HCT116 (cell line): Measurements from ENCODE around the gene NFS1. TPM values are rescaled to one million over a fixed set of nuclear protein-coding genes. Genes with fewer than 3 reads are reported as not detected.

Source experiments
- ATAC-seq: fragments of 200-7000 bp; cut with Tn5 transposase; 2 replicates; pipeline ENCODE4 v1.9.1; 2020; ENCODE audit warnings: mild to moderate bottlenecking, moderate library complexity
- BruUV-seq: library from RNA; stranded (reverse); fragments of 400-500 nt; replicated peaks from 2 replicates; lab custom pipeline; 2021; lab: Mats Ljungman, UMichigan
- CTCF ChIA-PET: fragments of 300-600 bp; sonication (Branson Sonifier 250); formaldehyde crosslinking; loops from one replicate; lab custom pipeline; 2021; ENCODE audit warnings: antibody characterized with exemption; lab: Charles Lee
- POLR2A ChIA-PET: fragments of 300-600, 350-600 bp; sonication (Branson Sonifier 250); formaldehyde crosslinking; loops from one replicate; lab custom pipeline; 2021; ENCODE audit warnings: antibody characterized with exemption; lab: Charles Lee
- RAD21 ChIA-PET, 2 experiments: fragments of 300-600 bp; sonication (Branson Sonifier 250); formaldehyde crosslinking; loops; one replicate each; lab custom pipeline; 2023; ENCODE audit warnings: low total read pairs in 2 of 2; ENCODE audit not compliant: uncharacterized antibody in 2 of 2, unreplicated experiment in 2 of 2, low non-redundant PET in 1 of 2; lab: Charles Lee
- DNase-seq: peaks from one replicate; pipeline ENCODE4 v3.0.0-alpha.2; 2010; ENCODE audit warnings: low read depth, low spot score
- H2AFZ ChIP-seq: fragments of 200-600 bp; shearing (Covaris generic), sonication (generic); 2 replicates; pipeline ENCODE4 v1.6.1; 2017; ENCODE audit warnings: low read depth, mixed run types, mixed read lengths, antibody characterized with exemption, low read length; ENCODE audit not compliant: poor library complexity, severe bottlenecking
- H3K27ac ChIP-seq: 2 replicates; pipeline ENCODE4 v1.5.1; 2012; ENCODE audit warnings: low read depth, low read length
- H3K27me3 ChIP-seq: fragments of 200-600 bp; sonication (generic); 2 replicates; pipeline ENCODE4 v1.6.1; 2016; ENCODE audit warnings: mixed run types, low read length, mixed read lengths; ENCODE audit not compliant: insufficient read depth
- H3K36me3 ChIP-seq, 2 experiments: fragments of 200-500 bp in 1 of 2; fragments of 200-600 bp in 1 of 2; sonication (Bioruptor generic) in 1 of 2; sonication (generic) in 1 of 2; 2 replicates each; pipeline versions ENCODE4 v1.5.1 to v1.6.1; 2014 to 2016; ENCODE audit warnings: low read length in 2 of 2, inconsistent platforms in 1 of 2, mixed read lengths in 1 of 2, mixed run types in 1 of 2; ENCODE audit not compliant: insufficient read depth in 2 of 2, control insufficient read depth in 1 of 2
- H3K4me1 ChIP-seq, 2 experiments: fragments of 200-600 bp in 1 of 2; sonication (generic) in 1 of 2; 2 replicates each; pipeline versions ENCODE4 v1.5.1 to v1.6.1; 2012 to 2017; ENCODE audit warnings: low read length in 2 of 2, inconsistent platforms in 1 of 2, mild to moderate bottlenecking in 1 of 2, mixed read lengths in 1 of 2, mixed run types in 1 of 2, moderate library complexity in 1 of 2; ENCODE audit not compliant: insufficient read depth in 2 of 2, control insufficient read depth in 1 of 2
- H3K4me2 ChIP-seq: fragments of 200-600 bp; sonication (generic); 2 replicates; pipeline ENCODE4 v1.6.1; 2017; ENCODE audit warnings: mixed run types, low read length, mixed read lengths
- H3K4me3 ChIP-seq, 2 experiments: fragments of 200-600 bp in 1 of 2; sonication (generic) in 1 of 2; replicated peaks in 1 of 2; 2 replicates each; pipeline ENCODE4 v1.5.1; 2011 to 2016; ENCODE audit warnings: low read length in 2 of 2, control low read depth in 1 of 2, low read depth in 1 of 2, mild to moderate bottlenecking in 1 of 2, mixed read lengths in 1 of 2, mixed run types in 1 of 2
- H3K79me2 ChIP-seq: fragments of 200-600 bp; sonication (generic); 2 replicates; pipeline ENCODE4 v1.6.1; 2017; ENCODE audit warnings: mild to moderate bottlenecking, mixed run types, low read length, moderate library complexity, mixed read lengths; ENCODE audit not compliant: insufficient read depth
- H3K9ac ChIP-seq: fragments of 200-600 bp; sonication (generic); 2 replicates; pipeline ENCODE4 v1.6.1; 2016; ENCODE audit warnings: low read length, mixed read lengths
- H3K9me2 ChIP-seq: fragments of 200-600 bp; sonication (generic), shearing (Covaris generic); 2 replicates; pipeline ENCODE4 v1.6.1; 2017; ENCODE audit warnings: mixed run types, mild to moderate bottlenecking, moderate library complexity; ENCODE audit not compliant: insufficient read depth
- H3K9me3 ChIP-seq, 2 experiments: fragments of 200-500 bp in 1 of 2; fragments of 200-600 bp in 1 of 2; sonication (Bioruptor generic) in 1 of 2; sonication (generic) in 1 of 2; 2 replicates each; pipeline ENCODE4 v1.6.1; 2014 to 2017; ENCODE audit warnings: low read length in 2 of 2, mixed read lengths in 2 of 2, inconsistent platforms in 1 of 2, low read depth in 1 of 2, mild to moderate bottlenecking in 1 of 2, mixed run types in 1 of 2, moderate library complexity in 1 of 2; ENCODE audit not compliant: control insufficient read depth in 1 of 2, insufficient read depth in 1 of 2
- H4K20me1 ChIP-seq: fragments of 200-600 bp; sonication (generic), shearing (Covaris generic); 2 replicates; pipeline ENCODE4 v1.6.1; 2017; ENCODE audit warnings: mixed run types, mild to moderate bottlenecking, moderate library complexity; ENCODE audit not compliant: insufficient read depth
- CBX3 ChIP-seq: IDR thresholded peaks from 2 replicates; pipeline ENCODE4 v1.6.1; 2012; ENCODE audit warnings: low read depth
- CEBPB ChIP-seq: IDR thresholded peaks from 2 replicates; pipeline ENCODE4 v1.6.1; 2012; ENCODE audit warnings: low read depth
- EGR1 ChIP-seq: IDR thresholded peaks from 2 replicates; pipeline ENCODE4 v1.6.1; 2012; ENCODE audit warnings: low read depth
- ELF1 ChIP-seq: IDR thresholded peaks from 2 replicates; pipeline ENCODE4 v1.6.1; 2012; ENCODE audit warnings: low read depth, borderline replicate concordance
- EZH2 ChIP-seq: fragments of 200-600 bp; sonication (generic); IDR thresholded peaks from 2 replicates; pipeline ENCODE4 v1.6.1; 2017; ENCODE audit warnings: antibody characterized with exemption, mixed run types
- EZH2phosphoT487 ChIP-seq: fragments of 200-600 bp; IDR thresholded peaks from 2 replicates; pipeline ENCODE4 v1.6.1; 2018; ENCODE audit warnings: antibody characterized with exemption, borderline replicate concordance
- JUND ChIP-seq: IDR thresholded peaks from 2 replicates; pipeline ENCODE4 v1.6.1; 2012
- POLR2A ChIP-seq: IDR thresholded peaks from 2 replicates; pipeline ENCODE4 v1.7.0; 2011; ENCODE audit warnings: borderline replicate concordance; ENCODE audit not compliant: insufficient read depth, insufficient read length; ENCODE audit errors: extremely low read depth
- POLR2AphosphoS5 ChIP-seq: IDR thresholded peaks from 2 replicates; pipeline ENCODE4 v1.6.1; 2011; ENCODE audit warnings: mild to moderate bottlenecking, low read depth, low read length, moderate library complexity
- RAD21 ChIP-seq: IDR thresholded peaks from 2 replicates; pipeline ENCODE4 v1.6.1; 2012; ENCODE audit warnings: low read depth, mild to moderate bottlenecking
- SIN3A ChIP-seq: IDR thresholded peaks from 2 replicates; pipeline ENCODE4 v1.6.1; 2012; ENCODE audit warnings: low read depth
- SP1 ChIP-seq: IDR thresholded peaks from 2 replicates; pipeline ENCODE4 v1.6.1; 2012; ENCODE audit warnings: low read depth
- SRF ChIP-seq: IDR thresholded peaks from 2 replicates; pipeline ENCODE4 v1.6.1; 2012; ENCODE audit warnings: low read depth
- YY1 ChIP-seq: IDR thresholded peaks from 2 replicates; pipeline ENCODE4 v1.6.1; 2011; ENCODE audit warnings: low read length, low read depth, moderate library complexity, mild to moderate bottlenecking; ENCODE audit not compliant: insufficient replicate concordance; ENCODE audit errors: extremely low read depth
- ZFX ChIP-seq: fragments of 450-650 bp; IDR thresholded peaks from 2 replicates; pipeline ENCODE4 v1.6.1; 2017
- intact Hi-C: fragments of 100-400 bp; cut with micrococcal nuclease; formaldehyde crosslinking; loops from 2 replicates; pipeline ENCODE4 v1.10.0; 2022
- total RNA-seq: library from RNA; stranded (reverse); gene quantifications from one replicate; pipeline ENCODE4 v1.2.1, GENCODE V29; 2021; ENCODE audit not compliant: unreplicated experiment
- TF ChIP-seq, protein P1 (sequence below): IDR thresholded peaks from 2 replicates; pipeline ENCODE4 v1.6.1; 2011; ENCODE audit warnings: mild to moderate bottlenecking, low read length, moderate library complexity; ENCODE audit not compliant: insufficient replicate concordance; ENCODE audit errors: extremely low read depth
- TF ChIP-seq, protein P2 (sequence below): IDR thresholded peaks from 2 replicates; pipeline ENCODE4 v1.6.1; 2012
- TF ChIP-seq, protein P3 (sequence below), 3 experiments: fragments of 200-600 bp in 1 of 3; sonication (generic) in 1 of 3; IDR thresholded peaks in 2 of 3; conservative IDR thresholded peaks in 1 of 3; 2 replicates each; pipeline ENCODE4 v1.5.1; 2012 to 2017; ENCODE audit warnings: low read depth in 2 of 3, low read length in 2 of 3, antibody characterized with exemption in 1 of 3, borderline replicate concordance in 1 of 3, control low read depth in 1 of 3, mild to moderate bottlenecking in 1 of 3, mixed read lengths in 1 of 3, mixed run types in 1 of 3, moderate library complexity in 1 of 3; ENCODE audit not compliant: insufficient read depth in 1 of 3
- TF ChIP-seq, protein P4 (sequence below): IDR thresholded peaks from 2 replicates; pipeline ENCODE4 v1.6.1; 2012
- TF ChIP-seq, protein P5 (sequence below): IDR thresholded peaks from 2 replicates; pipeline ENCODE4 v1.6.1; 2012; ENCODE audit warnings: low read depth

The NFS1 gene
- total RNA-seq, 1 experiment from 2014 or later, result 33.9 TPM

DNA sequence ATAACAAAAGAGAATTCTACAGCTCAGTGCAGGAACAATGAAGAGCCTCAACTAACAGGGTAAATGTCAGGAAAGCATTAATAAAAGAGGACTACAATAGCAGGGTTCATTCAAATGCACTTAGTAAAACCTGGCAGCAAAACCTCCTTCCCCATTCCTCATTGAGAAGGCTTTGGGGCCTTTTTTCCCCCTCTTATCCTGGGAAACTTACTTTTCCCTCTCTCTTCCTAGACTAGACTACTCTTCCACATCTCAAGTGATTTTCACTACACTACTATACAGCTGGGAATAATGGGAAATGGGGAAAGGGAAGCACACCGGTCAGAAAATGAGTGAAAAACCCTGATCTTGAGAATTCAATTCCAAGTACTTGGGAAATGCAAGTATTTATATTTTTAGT lies 10.1 kb upstream of the NFS1 start:
- Histone ChIP-seq H3K4me2 (no peak overlapping the region), H3K9me3 (no peaks in the 10 kb centered on the region), H3K9me2 (no peaks in the 10 kb centered on the region), H3K9ac (no peak overlapping the region), H4K20me1 (peaks cover 71% of the 10 kb centered on the region), H3K4me1 (no peaks in the 10 kb centered on the region), H3K36me3 (peaks cover 82 to 91% of the 10 kb centered on the region in 2 experiments), H3K27me3 (no peaks in the 10 kb centered on the region), H3K79me2 (peaks cover 98% of the 10 kb centered on the region), H2AFZ (no peak overlapping the region), H3K27ac (no peak overlapping the region), H3K4me3 (no peak overlapping the region)
- ChIA-PET POLR2A (interaction anchor here (1.3 kb wide), 1 partner anchor 10 kb away, joined by 3 read pairs; no protein-coding TSS in a partner anchor), RAD21 (no interaction called here), CTCF (no interaction called here)
- intact Hi-C loops, result no loop called here
- DNase-seq, result no peak
- ATAC-seq, result no peak
- no TSS peak for BruUV-seq
- TF ChIP-seq SP1 (no peak), YY1 (no peak), SIN3A (no peak), EZH2phosphoT487 (no peak), POLR2AphosphoS5 (no peak), ELF1 (no peak), ZFX (no peak), CBX3 (no peak), RAD21 (no peak), EGR1 (no peak), CEBPB (no peak), POLR2A (no peak), JUND (no peak), SRF (no peak), EZH2 (no peak)
- TF ChIP-seq, protein P1, sequence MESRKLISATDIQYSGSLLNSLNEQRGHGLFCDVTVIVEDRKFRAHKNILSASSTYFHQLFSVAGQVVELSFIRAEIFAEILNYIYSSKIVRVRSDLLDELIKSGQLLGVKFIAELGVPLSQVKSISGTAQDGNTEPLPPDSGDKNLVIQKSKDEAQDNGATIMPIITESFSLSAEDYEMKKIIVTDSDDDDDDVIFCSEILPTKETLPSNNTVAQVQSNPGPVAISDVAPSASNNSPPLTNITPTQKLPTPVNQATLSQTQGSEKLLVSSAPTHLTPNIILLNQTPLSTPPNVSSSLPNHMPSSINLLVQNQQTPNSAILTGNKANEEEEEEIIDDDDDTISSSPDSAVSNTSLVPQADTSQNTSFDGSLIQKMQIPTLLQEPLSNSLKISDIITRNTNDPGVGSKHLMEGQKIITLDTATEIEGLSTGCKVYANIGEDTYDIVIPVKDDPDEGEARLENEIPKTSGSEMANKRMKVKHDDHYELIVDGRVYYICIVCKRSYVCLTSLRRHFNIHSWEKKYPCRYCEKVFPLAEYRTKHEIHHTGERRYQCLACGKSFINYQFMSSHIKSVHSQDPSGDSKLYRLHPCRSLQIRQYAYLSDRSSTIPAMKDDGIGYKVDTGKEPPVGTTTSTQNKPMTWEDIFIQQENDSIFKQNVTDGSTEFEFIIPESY, result no peak
- TF ChIP-seq, protein P2, sequence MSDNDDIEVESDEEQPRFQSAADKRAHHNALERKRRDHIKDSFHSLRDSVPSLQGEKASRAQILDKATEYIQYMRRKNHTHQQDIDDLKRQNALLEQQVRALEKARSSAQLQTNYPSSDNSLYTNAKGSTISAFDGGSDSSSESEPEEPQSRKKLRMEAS, result no peak
- TF ChIP-seq, protein P3, sequence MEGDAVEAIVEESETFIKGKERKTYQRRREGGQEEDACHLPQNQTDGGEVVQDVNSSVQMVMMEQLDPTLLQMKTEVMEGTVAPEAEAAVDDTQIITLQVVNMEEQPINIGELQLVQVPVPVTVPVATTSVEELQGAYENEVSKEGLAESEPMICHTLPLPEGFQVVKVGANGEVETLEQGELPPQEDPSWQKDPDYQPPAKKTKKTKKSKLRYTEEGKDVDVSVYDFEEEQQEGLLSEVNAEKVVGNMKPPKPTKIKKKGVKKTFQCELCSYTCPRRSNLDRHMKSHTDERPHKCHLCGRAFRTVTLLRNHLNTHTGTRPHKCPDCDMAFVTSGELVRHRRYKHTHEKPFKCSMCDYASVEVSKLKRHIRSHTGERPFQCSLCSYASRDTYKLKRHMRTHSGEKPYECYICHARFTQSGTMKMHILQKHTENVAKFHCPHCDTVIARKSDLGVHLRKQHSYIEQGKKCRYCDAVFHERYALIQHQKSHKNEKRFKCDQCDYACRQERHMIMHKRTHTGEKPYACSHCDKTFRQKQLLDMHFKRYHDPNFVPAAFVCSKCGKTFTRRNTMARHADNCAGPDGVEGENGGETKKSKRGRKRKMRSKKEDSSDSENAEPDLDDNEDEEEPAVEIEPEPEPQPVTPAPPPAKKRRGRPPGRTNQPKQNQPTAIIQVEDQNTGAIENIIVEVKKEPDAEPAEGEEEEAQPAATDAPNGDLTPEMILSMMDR (IDR thresholded peaks at IDR 0.05 in 2 of 3, conservative IDR thresholded peaks at IDR 0.05 in 1 of 3; ENCODE audit: borderline replicate concordance in 1 of 3, insufficient read depth in 1 of 3, low read depth in 2 of 3, low read length in 2 of 3), result no peak
- TF ChIP-seq, protein P4, sequence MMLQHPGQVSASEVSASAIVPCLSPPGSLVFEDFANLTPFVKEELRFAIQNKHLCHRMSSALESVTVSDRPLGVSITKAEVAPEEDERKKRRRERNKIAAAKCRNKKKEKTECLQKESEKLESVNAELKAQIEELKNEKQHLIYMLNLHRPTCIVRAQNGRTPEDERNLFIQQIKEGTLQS, result no peak
- TF ChIP-seq, protein P5, sequence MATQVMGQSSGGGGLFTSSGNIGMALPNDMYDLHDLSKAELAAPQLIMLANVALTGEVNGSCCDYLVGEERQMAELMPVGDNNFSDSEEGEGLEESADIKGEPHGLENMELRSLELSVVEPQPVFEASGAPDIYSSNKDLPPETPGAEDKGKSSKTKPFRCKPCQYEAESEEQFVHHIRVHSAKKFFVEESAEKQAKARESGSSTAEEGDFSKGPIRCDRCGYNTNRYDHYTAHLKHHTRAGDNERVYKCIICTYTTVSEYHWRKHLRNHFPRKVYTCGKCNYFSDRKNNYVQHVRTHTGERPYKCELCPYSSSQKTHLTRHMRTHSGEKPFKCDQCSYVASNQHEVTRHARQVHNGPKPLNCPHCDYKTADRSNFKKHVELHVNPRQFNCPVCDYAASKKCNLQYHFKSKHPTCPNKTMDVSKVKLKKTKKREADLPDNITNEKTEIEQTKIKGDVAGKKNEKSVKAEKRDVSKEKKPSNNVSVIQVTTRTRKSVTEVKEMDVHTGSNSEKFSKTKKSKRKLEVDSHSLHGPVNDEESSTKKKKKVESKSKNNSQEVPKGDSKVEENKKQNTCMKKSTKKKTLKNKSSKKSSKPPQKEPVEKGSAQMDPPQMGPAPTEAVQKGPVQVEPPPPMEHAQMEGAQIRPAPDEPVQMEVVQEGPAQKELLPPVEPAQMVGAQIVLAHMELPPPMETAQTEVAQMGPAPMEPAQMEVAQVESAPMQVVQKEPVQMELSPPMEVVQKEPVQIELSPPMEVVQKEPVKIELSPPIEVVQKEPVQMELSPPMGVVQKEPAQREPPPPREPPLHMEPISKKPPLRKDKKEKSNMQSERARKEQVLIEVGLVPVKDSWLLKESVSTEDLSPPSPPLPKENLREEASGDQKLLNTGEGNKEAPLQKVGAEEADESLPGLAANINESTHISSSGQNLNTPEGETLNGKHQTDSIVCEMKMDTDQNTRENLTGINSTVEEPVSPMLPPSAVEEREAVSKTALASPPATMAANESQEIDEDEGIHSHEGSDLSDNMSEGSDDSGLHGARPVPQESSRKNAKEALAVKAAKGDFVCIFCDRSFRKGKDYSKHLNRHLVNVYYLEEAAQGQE, result no peak
